Bronchial epithelial cell (primary cell): ENCODE data around the gene C1orf210. TPM values are rescaled to one million over a fixed set of nuclear protein-coding genes. Genes with fewer than 3 reads are reported as not detected.

Experiments used
- DNase-seq: peaks from one replicate; pipeline ENCODE4 v3.0.0-alpha.2; 2010; ENCODE audit warnings: low read depth
- FAIRE-seq: peaks from 2 replicates; lab custom pipeline; 2011; peaks lifted over from hg19 to GRCh38; lab: Jason Lieb, UNC
- H3K27me3 ChIP-seq: 2 replicates; pipeline ENCODE4 v1.5.1; 2011; ENCODE audit warnings: low read length; ENCODE audit not compliant: control insufficient read depth, insufficient read depth
- H3K36me3 ChIP-seq: 2 replicates; pipeline ENCODE4 v1.5.1; 2011; ENCODE audit warnings: low read length; ENCODE audit not compliant: control insufficient read depth, insufficient read depth
- H3K4me3 ChIP-seq: 2 replicates; pipeline ENCODE4 v1.5.1; 2011; ENCODE audit warnings: mild to moderate bottlenecking, low read depth, low read length, control low read depth
- total RNA-seq: library from RNA; depleted of rRNA; stranded (reverse); fragments of >200 nt; gene quantifications from 2 replicates; pipeline ENCODE4 v1.2.1, GENCODE V29; 2014
- TF ChIP-seq, protein P1 (sequence below): IDR thresholded peaks from 2 replicates; pipeline ENCODE4 v1.5.1; 2011; ENCODE audit warnings: mild to moderate bottlenecking, moderate library complexity, low read length, control low read depth, inconsistent platforms; ENCODE audit not compliant: insufficient read depth, severe bottlenecking

Gene C1orf210
- total RNA-seq, 1 donor from 2014 or later = 3.4 TPM

DNA sequence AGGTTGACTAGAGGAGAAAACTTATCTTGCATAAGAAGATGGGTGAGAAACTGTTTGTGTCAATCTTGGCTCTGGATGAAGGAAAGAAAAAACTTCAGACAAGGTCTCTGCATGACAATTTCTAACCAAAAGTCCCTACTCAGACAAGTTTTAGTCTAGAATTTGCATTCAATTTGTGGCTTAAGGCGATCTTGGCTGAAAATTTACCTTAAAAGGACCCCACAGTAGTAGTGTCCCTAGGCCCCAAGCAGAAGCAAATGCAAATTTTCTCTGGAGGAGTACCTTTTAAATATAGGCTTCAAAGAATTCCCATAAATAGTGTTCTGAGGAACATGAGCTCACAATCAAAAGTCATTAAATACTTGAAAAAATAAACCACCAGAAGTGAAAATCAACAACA, 33.2 kb downstream of the C1orf210 start:
- FAIRE-seq = no peak

DNA sequence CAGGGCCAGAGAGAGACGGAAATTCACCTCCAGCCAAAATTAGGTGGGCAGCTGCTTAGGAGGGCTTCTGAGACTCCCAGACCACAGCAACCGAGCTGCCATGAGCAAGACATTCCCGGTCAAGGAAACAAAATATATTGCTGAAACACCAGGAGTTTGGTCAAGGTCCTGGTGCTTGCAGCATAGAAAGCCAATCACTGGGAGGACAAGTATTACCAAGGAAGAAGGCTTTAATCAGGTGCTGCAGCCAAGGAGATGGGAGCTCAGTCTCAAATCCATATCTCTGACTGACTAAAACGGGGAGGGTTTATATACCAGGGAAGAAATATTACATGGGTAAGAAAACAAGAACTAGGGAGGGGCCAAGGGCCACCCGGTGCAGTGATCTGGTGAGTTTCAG, 34.4 kb downstream of the C1orf210 start:
- no peak overlapping the region for H3K4me3 ChIP-seq
- peaks cover 1% of the 10 kb centered on the region for H3K27me3 ChIP-seq
- H3K36me3 ChIP-seq = no peaks in the 10 kb centered on the region
- FAIRE-seq (peak; percentile 18), DNase-seq (no peak)
- TF ChIP-seq, protein P1, sequence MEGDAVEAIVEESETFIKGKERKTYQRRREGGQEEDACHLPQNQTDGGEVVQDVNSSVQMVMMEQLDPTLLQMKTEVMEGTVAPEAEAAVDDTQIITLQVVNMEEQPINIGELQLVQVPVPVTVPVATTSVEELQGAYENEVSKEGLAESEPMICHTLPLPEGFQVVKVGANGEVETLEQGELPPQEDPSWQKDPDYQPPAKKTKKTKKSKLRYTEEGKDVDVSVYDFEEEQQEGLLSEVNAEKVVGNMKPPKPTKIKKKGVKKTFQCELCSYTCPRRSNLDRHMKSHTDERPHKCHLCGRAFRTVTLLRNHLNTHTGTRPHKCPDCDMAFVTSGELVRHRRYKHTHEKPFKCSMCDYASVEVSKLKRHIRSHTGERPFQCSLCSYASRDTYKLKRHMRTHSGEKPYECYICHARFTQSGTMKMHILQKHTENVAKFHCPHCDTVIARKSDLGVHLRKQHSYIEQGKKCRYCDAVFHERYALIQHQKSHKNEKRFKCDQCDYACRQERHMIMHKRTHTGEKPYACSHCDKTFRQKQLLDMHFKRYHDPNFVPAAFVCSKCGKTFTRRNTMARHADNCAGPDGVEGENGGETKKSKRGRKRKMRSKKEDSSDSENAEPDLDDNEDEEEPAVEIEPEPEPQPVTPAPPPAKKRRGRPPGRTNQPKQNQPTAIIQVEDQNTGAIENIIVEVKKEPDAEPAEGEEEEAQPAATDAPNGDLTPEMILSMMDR = no peak

More for the DNA sequence above, 33.2 kb downstream of the C1orf210 start:
- peaks cover 1% of the 10 kb centered on the region for H3K27me3 ChIP-seq
- no peak for DNase-seq
- no peaks in the 10 kb centered on the region for H3K36me3 ChIP-seq
- TF ChIP-seq, protein P1 = no peak
- H3K4me3 ChIP-seq = no peak overlapping the region

DNA sequence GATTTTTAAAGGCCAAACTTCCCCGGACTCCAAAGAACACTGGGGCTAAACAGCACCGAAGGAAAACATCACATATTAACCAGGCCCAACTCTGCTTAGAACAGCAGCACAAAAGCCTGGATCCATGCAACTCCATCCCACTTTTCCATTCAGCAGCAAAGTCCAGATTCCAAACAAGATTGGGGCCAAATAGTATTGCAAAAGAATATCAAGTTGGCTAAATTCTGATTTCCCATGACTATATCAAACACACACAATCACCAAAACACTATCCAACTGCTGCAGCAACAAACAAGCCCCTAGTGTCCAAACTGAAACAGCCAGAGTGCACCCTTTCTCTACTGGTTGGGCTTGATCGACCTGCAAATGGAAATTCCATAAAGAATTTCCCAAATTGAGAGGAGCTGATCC, 35.0 kb downstream of the C1orf210 start:
- TF ChIP-seq, protein P1 = no peak
- H3K4me3 ChIP-seq = no peak overlapping the region
- DNase-seq (no peak), FAIRE-seq (no peak)
- no peaks in the 10 kb centered on the region for H3K36me3 ChIP-seq
- peaks cover 1% of the 10 kb centered on the region for H3K27me3 ChIP-seq

DNA sequence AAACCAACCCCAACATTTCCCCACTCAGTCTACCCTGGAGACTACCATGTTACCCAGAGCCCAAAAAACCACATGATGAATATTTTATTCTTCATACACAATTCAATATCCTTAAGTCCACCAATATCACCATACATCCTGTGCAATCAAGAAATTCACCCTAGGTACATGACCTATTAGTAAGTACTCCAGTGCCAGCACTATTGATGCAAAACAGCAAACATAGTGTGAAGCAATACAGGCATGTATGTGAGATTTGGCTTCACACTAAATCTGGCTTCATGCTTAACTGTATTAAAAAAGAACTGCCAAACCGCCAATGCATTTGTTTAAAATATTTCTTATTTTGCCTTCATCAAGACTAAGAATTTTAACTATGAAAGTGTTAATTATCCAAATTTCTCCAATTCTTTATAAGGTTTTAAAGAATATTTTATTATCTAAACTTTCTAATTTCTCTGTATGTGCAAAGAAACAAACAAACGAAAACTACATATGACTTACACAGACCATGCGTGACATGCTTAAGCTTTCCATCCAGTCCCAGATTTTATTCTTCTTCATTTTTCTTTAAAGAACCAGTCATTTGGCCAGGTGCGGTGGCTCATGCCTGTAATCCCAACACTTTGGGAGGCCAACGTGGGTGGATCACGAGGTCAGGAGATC, 38.0 kb downstream of the C1orf210 start:
- DNase-seq (no peak), FAIRE-seq (no peak)
- TF ChIP-seq, protein P1 = no peak

DNA sequence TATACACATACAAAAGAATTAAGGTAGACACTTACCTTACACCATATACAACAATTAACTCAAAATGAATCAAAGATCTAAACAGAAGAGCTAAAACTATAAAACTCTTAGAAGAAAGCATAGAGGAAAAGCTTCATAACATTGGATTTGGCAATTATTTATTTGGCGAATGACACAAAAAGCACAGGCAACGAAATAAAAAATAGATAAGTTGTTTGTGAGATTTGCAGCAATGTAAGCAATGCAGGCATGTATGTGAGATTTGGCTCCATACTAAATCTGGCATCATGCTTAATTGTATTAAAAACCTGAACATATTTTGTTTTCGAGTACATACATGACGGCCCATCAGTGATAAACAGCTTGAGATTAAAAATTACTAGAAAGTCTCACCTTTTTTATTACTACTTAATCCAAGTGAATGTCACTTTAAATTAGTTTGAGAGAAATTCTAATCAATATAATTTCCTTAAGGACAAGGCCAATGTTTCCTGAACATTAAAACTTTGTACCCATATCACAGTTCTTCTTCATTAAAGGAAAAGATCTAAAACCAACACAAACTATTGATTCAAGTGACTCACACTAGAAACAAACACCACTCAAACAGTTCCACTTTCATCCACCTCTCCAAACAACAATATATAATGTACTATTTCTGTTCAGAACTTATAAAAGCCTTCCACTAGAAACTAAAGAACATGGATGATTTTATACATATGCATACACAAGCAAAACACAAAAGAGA, 38.7 kb downstream of the C1orf210 start:
- DNase-seq (no peak), FAIRE-seq (no peak)
- no peak overlapping the region for H3K4me3 ChIP-seq
- TF ChIP-seq, protein P1 = no peak
- no peaks in the 10 kb centered on the region for H3K36me3 ChIP-seq
- H3K27me3 ChIP-seq = no peaks in the 10 kb centered on the region

More for the DNA sequence above, 38.0 kb downstream of the C1orf210 start:
- H3K4me3 ChIP-seq = no peak overlapping the region
- H3K27me3 ChIP-seq = peaks cover 1% of the 10 kb centered on the region
- H3K36me3 ChIP-seq = no peaks in the 10 kb centered on the region
